HG02981 (cell line): ENCODE results near the gene CCDC197.

ENCODE experiments used
- ATAC-seq: cut with Tn5 transposase; IDR thresholded peaks from one replicate; pipeline ENCODE4 v1.9.1; 2021; ENCODE audit warnings: mild to moderate bottlenecking, moderate library complexity; ENCODE audit not compliant: unreplicated experiment

CCDC197 gene

DNA sequence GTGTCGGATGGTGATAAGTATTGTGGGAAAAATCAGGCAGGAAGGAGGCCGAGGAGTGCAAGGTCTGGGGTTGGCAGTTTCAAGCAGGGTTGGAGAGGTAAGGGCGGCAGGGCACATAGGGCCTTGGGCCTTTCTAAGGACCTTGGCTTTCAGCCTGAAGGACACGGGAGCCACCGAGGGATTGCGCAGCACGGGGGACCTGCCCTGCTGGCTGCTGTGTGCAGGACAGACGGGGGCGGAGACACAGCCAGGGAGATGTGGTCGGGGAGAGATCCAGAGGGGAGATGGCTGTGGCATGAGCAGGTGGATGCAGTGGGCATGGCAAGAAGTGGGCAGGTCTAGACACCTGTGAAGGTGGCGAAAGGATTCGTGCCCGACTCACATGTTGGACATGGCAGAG lies 43.7 kb downstream of the CCDC197 start:
- no peak for ATAC-seq

DNA sequence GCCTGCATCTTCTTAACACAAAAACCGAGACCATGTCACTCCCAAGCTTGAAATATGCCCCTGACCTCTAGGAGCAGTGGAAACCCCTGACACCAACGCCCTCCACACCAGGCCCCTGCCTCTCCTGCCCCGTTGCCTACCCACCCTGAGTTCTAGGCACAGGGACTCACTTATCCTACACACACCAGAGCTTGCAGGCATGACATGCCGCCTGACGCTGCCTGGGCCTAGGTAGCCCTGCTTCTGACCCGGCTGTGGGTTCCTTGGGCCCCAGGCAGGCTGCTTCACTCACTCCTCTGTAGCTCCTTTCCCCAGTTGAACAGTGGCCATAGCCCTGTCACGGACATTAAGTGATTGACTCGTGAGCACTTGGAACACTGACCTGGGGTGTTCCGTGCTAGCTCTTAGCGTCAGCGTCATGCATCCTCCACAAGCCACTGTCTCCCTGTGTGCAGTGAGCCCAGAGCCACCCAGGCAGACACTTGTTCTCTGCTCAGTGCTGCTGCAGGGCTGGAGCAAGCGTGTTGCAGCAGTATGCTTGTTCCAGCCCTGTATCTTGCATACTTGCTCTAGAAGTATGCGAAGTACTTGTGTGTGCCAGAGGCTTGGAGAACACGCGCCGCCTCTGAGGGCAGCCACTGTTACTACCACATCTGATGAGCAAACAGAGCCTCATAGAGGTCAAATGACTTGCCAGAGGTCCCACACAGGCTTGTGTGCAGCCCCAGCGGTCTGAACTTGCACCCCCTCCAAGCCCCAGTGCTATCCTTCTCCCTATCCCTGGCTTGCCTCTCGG lies 44.6 kb downstream of the CCDC197 start:
- ATAC-seq, result no peak

DNA sequence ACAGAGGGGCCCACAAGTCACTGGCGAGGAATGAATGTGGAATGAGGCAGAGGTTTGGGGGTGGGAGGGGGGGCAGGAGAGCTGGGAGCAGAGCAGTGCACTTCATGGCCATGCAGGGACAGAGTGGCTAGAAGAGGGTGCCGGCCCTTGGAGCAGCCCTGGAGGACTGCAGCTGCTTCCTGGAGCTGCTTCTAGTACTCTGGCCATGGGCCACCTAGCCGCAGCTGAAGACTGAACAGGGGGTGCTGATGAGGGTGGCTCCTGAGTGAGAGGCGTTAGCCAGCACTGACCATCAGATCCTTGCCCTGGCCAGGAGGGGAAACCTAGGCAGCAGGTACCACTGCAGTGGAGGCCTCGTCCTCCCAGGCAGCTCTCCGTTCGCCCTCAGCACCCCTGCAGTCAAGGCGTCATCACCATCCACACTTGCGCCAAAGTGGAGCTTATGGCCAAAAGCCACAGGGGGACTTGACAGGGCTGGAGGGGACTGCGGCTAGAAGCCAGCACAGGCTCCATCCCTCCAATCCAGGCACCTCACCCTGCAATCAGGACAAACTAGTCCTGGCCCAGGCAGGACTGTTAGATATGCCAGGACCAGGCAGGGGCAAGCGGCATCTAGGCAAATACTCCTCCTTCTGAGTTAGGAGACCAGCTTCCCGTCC lies 45.5 kb downstream of the CCDC197 start:
- ATAC-seq, result no peak

DNA sequence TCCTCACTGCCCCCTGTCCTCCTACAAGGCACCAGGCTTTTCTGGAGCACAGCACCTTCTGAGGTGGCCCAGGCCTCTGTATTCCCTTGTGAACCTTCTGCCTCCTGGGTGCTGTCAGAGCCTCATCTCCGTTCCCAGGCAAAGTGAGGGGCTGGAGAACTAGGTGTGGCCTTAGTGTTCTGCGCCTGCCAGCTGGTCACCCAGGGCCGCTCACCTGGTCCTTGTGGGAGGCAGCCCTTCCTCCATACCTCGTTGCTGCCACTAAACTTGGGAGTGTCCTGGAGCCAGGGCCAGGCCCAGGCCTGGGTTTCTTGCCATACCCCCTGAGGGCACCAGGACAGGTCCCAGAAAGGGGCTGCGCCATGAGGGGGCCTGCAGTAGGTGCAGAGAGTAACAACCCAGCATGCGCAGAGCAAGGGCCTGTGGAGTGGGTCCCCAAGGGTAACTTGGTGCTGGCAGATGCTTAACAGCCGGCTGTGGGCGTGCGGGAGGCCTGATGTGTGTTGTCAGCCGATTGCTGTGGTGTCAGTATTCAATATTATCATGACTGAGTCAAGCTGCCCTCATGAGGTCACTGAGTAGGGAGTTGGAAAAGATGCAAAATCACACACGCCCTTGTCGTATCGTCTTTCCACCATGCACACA lies 46.1 kb downstream of the CCDC197 start:
- no peak for ATAC-seq

DNA sequence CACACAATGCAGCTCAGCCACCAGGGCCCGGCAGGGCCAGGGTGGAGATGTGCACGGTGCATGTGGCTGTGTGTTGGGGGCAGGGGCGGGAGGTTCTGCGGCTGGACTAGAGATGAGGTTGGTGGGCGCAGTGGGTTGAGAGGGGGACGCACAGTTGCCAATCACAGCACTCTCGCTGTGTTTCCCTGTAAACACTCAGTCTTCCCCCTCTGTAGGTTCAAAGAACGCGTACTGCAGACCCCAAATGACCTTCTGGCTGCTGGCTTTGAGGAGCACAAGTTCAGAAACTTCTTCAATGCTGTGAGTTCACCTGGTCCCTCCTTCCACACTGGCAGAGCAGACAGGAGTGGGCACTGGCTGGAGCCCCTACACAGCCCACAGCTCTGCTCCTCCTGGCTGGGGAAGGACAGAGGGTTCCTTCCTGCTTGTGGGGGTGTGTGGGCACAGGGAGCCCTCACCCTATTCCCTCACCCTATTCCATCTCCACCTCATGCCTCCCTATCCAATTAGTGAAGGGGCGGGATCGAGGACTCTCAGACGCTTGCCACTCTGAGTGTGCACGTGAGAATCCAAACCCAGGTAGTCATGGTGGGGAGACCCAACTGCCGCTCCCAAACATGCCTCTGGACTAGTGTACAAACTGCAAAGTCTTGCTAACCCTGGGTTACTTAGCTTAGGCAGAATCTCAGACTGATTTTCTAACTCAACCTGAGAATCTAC lies 46.8 kb downstream of the CCDC197 start:
- ATAC-seq, result no peak

DNA sequence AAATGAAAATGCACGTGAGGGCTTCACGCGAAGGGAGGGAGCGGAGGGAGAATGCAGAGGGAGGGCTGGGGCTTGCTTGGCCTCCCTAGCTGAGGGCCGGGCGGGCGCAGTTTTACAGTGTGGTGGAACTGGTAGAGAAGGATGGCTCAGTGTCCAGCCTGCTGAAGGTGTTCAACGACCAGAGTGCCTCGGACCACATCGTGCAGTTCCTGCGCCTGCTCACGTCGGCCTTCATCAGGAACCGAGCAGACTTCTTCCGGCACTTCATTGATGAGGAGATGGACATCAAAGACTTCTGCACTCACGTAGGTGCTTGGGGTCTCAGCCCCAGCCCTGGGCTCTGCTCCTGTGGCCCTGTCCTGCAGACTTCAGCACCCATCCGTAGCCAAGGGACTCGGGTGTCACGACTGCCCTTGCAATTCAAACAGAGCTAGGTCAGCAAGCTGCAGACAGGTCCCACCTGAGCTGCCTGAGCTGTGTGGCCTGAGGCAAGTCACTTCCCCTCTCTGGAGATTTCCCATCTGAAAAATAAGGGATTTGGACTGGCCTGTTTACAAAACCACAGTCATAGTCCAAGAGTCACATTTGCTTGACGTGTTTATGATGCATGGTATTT lies 47.5 kb downstream of the CCDC197 start:
- ATAC-seq, result no peak

DNA sequence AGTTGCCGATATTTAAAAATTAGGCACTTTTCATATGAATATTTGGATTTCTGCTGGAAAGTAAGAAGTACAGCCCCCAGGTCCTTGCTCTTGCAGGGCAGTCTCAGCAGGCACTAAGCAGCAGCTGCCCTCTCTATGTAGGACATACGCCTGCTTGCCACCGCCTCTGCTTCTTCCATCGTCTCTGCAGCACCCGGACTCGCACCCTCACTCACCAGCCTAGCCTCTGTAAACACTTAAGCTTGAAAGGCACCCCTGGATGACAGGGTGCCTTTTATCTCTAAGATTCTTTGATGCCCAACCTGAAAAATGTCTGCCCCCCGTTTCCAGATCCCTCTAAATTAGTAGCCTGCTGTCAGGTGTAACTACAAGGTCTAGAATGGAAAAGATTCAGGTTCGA lies 48.0 kb downstream of the CCDC197 start:
- no peak for ATAC-seq

DNA sequence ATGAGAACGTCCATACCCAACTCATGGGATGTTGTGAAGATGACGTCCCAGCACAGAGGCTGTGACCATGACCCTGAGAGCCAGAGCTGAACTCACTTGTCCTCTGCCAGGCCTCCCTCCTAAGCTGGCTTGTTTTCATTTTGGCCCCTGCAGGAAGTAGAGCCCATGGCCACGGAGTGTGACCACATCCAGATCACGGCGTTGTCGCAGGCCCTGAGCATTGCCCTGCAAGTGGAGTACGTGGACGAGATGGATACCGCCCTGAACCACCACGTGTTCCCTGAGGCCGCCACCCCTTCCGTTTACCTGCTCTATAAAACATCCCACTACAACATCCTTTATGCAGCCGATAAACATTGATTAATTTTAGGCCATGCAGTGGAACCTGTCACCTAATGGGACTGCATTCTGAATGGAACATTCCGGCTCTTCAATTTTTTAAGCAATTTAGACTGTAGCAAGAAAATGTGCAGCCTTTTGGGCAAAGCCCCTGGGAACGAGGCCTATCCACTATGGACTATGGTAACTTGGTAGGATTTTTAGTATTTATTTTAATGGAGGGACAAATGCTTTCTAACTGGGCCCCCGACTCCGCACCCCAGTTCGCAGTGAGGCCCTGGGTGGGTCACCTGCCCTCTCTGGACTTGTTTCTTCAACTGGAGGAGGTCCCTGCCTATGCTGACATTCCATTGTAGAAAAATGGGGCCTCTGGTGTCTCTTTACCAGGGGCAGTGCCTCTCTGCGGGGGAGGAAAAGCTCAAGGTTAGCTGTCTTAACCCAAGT lies 48.7 kb downstream of the CCDC197 start:
- ATAC-seq, result no peak

DNA sequence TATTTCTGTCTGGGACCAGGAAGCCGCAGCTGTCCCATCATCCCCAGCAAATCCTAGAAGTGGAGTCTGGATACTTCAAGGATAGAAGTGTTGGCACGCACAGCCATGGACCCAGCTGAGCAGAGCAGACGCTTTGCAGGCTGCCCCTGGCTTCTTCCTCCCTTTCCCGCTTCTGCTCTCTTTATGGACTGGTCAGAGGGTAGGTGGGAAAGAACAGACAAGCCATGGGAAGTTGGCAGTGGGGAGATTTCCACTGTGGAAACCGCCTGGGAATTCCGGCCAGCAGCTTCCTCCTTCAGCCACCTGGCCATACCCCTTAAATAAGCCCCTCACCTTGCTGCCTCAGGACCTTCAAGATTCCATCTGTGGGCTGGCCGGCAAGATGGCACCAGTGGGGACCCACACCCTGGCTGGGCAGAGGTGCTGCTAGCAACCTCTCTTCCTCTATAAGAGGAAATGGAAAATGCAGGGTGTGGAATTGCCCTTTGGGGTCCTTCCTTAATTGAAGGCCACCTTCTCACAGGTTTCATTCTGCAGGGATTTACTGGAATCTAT lies 49.7 kb downstream of the CCDC197 start:
- no peak for ATAC-seq

DNA sequence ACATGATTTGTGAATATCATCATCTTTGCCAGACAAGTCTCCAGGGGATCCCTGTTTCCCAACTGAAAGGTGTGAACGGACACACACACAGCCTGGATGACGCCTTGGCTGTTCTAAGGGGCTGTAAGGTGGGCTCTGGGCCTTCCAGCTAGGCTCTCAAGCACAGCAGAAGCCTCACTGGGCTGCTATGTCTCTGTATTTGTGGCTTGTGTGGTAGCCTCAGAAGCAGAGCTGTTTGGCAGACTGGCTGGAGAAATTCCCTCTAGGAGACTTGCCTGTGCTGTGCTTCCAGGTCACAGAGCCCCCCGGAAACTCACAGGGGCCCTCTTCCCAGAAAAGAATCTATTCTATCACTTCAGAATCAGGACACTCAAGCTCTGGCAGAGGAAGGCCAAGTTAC lies 50.5 kb downstream of the CCDC197 start:
- no peak for ATAC-seq

DNA sequence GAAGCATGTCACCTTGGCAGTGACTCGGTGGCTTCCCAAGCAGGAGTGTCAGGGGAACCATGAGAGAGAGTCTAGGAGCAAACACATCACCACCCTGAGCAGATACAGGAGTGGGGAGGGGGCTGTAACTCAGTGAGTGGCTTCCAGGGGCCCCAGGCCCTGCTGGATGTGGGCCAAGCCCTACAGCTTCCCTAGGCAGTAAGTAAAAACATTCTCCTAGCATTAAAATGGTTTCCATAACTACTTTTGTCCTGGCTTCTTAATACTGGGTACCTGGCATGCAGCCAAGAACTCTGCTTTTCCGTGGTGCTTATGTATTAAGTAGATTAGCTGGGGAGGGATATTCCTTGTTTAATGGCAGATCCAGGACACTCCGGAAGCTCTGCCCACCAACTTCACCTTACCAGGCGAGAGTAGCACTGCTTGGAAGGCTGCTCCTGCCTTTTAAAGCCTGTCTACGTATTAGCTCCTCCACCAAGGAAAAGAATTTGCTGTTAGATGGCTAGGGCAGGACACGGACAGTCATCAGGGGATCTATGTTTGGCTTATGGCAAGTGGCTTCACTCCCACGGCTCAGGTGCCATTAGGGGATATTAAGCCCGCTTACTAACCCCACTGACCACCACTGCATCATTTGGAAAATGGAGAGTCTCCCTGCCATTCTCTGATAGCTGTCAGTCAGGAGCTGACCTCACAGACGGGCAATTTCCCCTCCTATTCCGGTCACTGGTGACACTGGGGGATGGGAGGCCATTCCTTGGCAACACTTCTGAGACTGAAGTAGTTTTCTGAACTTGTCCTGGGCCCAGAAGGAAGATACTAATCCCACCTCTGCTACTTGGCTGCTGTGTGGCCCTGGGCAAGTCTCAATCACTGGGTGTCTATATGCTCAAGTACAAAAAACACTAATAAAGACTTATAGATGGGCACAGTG lies 51.9 kb downstream of the CCDC197 start:
- ATAC-seq, result no peak

DNA sequence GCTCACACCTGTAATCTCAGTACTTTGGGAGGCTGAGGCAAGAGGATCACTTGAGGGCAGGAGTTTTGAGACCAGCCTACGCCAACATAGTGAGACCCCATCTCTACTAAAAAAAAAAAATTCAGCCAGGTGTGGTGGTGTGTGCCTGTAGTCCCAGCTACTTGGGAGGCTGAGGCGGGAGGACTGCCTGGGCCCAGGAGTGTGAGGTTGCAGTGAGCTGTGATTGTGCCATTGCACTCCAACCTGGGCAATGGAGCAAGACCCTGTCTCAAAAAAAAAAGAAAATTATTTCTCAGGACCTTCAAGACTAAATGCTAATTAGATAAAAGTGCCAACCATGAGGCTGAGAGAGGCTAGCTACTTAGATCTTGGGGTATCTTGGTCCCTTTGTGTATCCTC lies 52.5 kb downstream of the CCDC197 start:
- no peak for ATAC-seq

DNA sequence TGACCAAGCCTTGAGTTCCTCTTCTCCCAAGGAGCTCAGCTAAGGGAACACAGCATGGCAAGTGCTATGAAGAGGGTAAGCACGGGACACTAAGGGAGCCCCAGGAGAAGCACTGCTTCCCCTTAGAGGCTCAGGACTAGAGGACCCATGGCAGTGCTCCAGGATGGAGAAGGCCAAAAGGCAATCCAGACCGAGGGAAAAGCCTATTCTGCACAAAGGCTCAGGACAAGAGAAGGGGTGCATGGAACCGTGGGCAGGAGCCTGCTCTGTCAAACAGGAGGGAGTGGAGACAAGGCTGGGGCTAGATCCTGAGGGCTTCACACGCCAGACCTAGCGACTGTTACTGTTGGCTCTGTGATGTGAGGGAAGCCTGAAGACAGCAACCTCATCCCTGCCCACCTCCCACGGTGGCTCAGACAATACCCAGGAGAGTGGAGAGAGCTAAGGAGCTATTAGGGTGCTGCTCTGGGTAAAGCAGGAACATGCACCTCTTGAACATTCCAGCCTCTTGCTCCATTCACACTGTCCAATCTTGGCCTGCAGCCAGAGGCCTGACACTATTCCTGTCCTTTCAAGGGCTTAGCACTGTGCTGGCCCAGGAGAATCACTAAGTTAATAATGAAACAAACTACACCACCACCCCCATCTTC lies 53.3 kb downstream of the CCDC197 start:
- ATAC-seq, result no peak

DNA sequence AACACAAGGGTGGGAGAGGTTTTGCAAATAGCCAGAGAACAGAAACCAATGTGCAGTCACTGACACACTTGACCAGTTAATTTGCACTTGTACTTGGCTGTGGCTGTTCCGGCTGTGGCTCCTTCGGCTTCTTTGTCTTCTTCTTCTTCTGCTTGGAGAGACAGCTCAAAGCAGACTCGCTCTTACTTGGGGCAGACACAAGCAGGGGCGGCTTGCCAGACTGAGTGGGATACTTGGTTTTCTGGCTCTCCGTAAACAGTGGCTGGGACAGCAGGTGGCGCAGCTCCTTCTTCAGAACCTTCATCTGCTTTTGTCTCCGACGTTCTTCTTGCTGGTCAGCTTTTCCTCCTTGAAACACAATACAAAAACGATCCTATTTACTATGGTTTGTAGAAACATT lies 54.0 kb downstream of the CCDC197 start:
- ATAC-seq, result no peak

DNA sequence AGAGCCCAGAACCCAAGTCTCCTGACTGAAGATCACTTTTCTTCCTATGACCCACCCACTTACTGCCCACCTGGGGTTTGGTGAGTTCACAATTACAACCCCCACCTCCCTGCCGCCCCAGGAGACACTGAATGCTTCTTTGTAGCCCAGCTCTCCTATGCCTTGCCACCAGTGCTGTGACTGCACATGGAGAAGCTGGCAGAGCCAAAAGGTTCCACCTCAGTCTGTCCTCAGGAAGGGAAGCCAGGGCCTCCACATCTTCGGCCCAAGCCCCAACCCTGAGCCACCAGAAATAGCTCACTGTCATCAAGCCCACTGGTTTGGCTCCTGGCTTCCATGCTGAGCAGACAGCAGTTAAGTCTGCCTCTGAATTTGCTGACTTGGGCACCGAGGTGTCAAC lies 54.7 kb downstream of the CCDC197 start:
- ATAC-seq, result no peak

DNA sequence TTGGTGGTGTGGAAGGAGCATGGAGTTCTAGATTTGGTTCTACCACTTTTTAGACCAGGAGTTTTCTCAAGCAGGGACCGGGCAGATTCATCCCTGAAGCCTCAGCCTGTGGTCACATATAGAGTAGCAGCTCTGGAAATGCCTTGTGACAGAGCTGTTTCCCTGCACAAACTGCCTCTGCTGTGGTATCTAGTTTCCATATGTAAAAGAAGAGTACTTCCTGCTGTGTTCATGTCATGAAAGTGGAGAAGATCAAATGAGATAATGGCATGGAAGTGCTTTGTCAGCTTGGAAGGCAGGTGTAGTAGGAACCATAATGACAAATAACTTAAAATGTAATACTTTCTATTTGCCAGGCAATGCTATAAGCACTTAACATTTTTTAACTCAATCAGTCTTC lies 55.1 kb downstream of the CCDC197 start:
- ATAC-seq, result no peak

DNA sequence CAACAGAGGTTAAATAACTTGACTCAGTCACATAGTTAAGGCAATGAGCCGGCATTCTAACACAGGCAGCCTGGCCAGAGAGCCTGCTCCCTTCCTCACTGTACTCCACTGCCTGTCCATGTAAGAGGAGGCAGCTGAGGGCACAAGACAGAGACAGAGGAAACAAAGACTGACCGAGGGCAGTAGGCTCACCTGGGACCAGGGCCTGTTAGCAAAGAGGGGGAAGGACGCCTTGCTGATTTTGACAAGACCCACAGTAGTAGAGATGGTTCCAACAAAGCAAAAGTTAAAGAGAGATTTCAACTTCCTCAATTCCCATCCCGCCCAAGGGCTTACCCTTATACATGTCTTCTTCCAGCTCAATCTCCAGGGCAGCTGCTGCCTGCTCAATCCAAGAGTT lies 55.6 kb downstream of the CCDC197 start:
- ATAC-seq, result no peak

DNA sequence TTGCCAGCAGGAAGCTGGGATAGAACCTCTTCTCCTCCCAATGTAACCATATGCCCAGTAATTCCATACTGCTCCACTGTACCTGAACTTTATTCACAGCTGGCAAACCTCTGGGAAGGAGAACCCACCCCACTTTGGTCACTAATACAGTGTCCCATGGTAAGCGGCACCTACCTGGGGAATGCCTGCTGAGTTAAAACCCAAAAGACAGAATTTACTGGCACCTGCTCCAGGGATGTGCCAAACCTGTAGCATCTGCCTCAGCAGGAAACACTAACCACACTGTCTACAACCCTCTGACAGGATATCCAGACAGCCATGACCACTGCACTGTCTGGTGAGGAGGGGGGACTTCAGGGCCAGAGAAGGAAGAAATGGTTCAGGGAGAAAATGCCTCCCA lies 57.3 kb downstream of the CCDC197 start:
- no peak for ATAC-seq
